K562 (cell line): ENCODE results near the gene PRKCQ. TPM values are rescaled to one million over a fixed set of nuclear protein-coding genes. Genes with fewer than 3 reads are reported as not detected.
A peak's percentile ranks its signal among the peaks of the same experiment; 100 is the strongest.

Experiments used
- ATF7 ChIP-seq: fragments of 450-650 bp; IDR thresholded peaks from 2 replicates; pipeline ENCODE4 v1.7.1; 2014; ENCODE audit warnings: mild to moderate bottlenecking, moderate library complexity
- BRD9 ChIP-seq: fragments of 450-650 bp; IDR thresholded peaks from 2 replicates; pipeline ENCODE4 v1.6.1; 2018; ENCODE audit warnings: low read depth; ENCODE audit not compliant: partially characterized antibody
- CC2D1A ChIP-seq: fragments of 450-650 bp; IDR thresholded peaks from 2 replicates; pipeline ENCODE4 v1.6.1; 2017; ENCODE audit warnings: mild to moderate bottlenecking
- EP300 ChIP-seq: IDR thresholded peaks from 2 replicates; pipeline ENCODE4 v1.6.1; 2012; ENCODE audit warnings: low read length, improper control_type of control experiment
- ILF3 ChIP-seq: fragments of 450-650 bp; IDR thresholded peaks from 2 replicates; pipeline ENCODE4 v1.6.1; 2018; ENCODE audit warnings: antibody characterized with exemption, mild to moderate bottlenecking, moderate library complexity, borderline replicate concordance
- MAFF ChIP-seq: IDR thresholded peaks from 2 replicates; pipeline ENCODE4 v1.6.1; 2012; ENCODE audit warnings: low read length, improper control_type of control experiment
- MAFG ChIP-seq: fragments of 450-650 bp; conservative IDR thresholded peaks from 2 replicates; pipeline ENCODE4 v1.6.1; 2016; ENCODE audit warnings: missing genetic modification characterization, missing compliant biosample characterization
- NFE2L1 ChIP-seq: fragments of 450-650 bp; IDR thresholded peaks from 2 replicates; pipeline ENCODE4 v1.6.1; 2016; ENCODE audit warnings: missing genetic modification characterization, low read depth, mild to moderate bottlenecking, missing compliant biosample characterization, moderate library complexity, borderline replicate concordance
- NR3C1 ChIP-seq: sonication (generic); formaldehyde crosslinking; IDR thresholded peaks from 2 replicates; pipeline ENCODE4 v1.8.1; 2022; ENCODE audit warnings: missing genetic modification reagents
- PHF21A ChIP-seq: fragments of 450-650 bp; IDR thresholded peaks from 2 replicates; pipeline ENCODE4 v1.6.1; 2017; ENCODE audit warnings: low read depth, borderline replicate concordance
- PHF8 ChIP-seq: fragments of 200-600 bp; sonication (generic); IDR thresholded peaks from 2 replicates; pipeline ENCODE4 v1.6.1; 2012; ENCODE audit warnings: mixed run types, mild to moderate bottlenecking, inconsistent platforms, low read length, moderate library complexity, borderline replicate concordance
- RAD21 ChIP-seq, 2 experiments: fragments of 250-450 bp in 1 of 2; fragments of 450-650 bp in 1 of 2; sonication (Bioruptor Pico) in 1 of 2; formaldehyde crosslinking in 1 of 2; IDR thresholded peaks in 1 of 2; conservative IDR thresholded peaks in 1 of 2; 2 replicates each; pipeline versions ENCODE4 v1.4.0 to v1.8.0; 2020 to 2022; ENCODE audit warnings: mild to moderate bottlenecking in 2 of 2, moderate library complexity in 1 of 2
- SMARCA4 ChIP-seq: fragments of 450-650 bp; IDR thresholded peaks from 2 replicates; pipeline ENCODE4 v1.6.1; 2016
- TBL1XR1 ChIP-seq, 2 experiments: IDR thresholded peaks; 2 replicates each; pipeline ENCODE4 v1.6.1; 2012; ENCODE audit warnings: improper control_type of control experiment in 2 of 2, low read length in 2 of 2, mild to moderate bottlenecking in 1 of 2
- ZBTB17 ChIP-seq: fragments of 450-650 bp; formaldehyde crosslinking; IDR thresholded peaks from 2 replicates; pipeline ENCODE4 v1.4.0; 2020; ENCODE audit warnings: mild to moderate bottlenecking
- ZNF316 ChIP-seq: fragments of 450-650 bp; IDR thresholded peaks from 2 replicates; pipeline ENCODE4 v1.6.1; 2016
- polyA plus RNA-seq, 8 experiments: library from polyadenylated mRNA; depleted of rRNA in 4 of 8; stranded (reverse) in 5 of 8; unstranded in 3 of 8; fragments of >200 nt; fragmentation: Nextera tagmentation in 2 of 8; fragmentation: Illumina TruSeq in 1 of 8; extraction: Ambion mirVana in 2 of 8; extraction: Trizol in 1 of 8; gene quantifications; 2 replicates each; pipeline versions ENCODE4 v1.2.1 to v1.2.3, GENCODE V29; 2011 to 2014; ENCODE audit warnings: inconsistent platforms in 1 of 8, missing spikeins in 1 of 8
- total RNA-seq, 7 experiments: library from RNA; depleted of rRNA in 6 of 7; stranded (reverse); fragments of >200 nt in 6 of 7; fragmentation: Illumina TruSeq in 2 of 7; extraction: Trizol in 2 of 7; gene quantifications; 2 replicates each; pipeline versions ENCODE4 v1.2.1 to v1.2.3, GENCODE V29; 2011 to 2021; ENCODE audit warnings: low replicate concordance in 1 of 7
- TF ChIP-seq, protein P1 (sequence below): fragments of 450-650 bp; formaldehyde crosslinking; IDR thresholded peaks from 2 replicates; pipeline ENCODE4 v1.4.0; 2020; ENCODE audit warnings: mild to moderate bottlenecking, moderate library complexity
- TF ChIP-seq, protein P2 (sequence below): sonication (generic); formaldehyde crosslinking; IDR thresholded peaks from 2 replicates; pipeline ENCODE4 v1.8.0; 2022; ENCODE audit warnings: mild to moderate bottlenecking, missing genetic modification reagents

PRKCQ gene
- total and polyA plus RNA-seq, 9 of the 15 experiments (the other 6 are each of a cell fraction or from before 2014, with no cell fraction given), result 4.4 to 23.3 (median 14.6) TPM

DNA sequence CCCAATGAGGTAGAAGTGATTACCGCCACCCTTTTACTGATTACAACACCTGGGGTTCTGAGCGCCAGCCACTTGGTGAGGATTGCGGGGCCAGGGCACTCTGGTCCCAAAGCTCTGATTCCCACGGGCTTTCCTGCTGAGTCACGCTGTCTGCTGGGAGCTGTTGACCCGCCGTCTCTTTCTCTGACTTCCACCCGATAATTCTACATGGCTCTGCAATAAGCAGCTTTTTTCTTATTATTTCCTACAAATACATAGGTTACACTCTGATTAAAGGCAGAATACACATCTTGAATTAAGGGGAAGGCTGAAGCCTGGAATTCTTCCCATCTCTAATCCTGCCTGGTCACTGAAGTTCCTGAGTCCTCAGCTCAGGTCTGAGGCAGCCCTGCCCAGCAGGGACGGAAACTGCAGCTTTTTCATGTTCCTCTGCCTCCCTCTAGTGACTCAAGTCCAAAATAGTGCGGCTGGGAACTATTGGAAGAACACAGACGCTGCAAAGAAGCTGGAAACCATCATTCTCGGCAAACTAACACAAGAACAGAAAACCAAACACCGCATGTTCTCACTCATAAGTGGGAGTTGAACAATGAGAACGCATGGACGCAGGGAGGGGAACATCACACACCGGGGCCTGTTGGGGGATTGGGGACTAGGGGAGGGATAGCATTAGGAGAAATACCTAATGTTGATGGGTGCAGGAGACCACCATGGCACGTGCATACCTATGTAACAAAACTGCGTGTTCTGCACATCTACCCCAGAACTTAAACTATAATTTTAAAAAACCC is 178.3 kb downstream of the PRKCQ start (continued):
- TF ChIP-seq MAFF, result peak; percentile 83; the same call in 1 of the 2 replicates
- no peak for TF ChIP-seq BRD9
- TF ChIP-seq, protein P1, sequence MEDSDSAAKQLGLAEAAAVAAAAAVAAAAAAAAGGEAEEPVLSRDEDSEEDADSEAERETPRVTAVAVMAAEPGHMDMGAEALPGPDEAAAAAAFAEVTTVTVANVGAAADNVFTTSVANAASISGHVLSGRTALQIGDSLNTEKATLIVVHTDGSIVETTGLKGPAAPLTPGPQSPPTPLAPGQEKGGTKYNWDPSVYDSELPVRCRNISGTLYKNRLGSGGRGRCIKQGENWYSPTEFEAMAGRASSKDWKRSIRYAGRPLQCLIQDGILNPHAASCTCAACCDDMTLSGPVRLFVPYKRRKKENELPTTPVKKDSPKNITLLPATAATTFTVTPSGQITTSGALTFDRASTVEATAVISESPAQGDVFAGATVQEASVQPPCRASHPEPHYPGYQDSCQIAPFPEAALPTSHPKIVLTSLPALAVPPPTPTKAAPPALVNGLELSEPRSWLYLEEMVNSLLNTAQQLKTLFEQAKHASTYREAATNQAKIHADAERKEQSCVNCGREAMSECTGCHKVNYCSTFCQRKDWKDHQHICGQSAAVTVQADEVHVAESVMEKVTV (CRISPR knock-in tag), result peak; percentile 95
- peak; percentile 85 for TF ChIP-seq ZNF316
- TF ChIP-seq NR3C1 (CRISPR knock-in tag), result no peak
- no peak for TF ChIP-seq PHF8
- TF ChIP-seq PHF21A, result no peak
- no peak for TF ChIP-seq ILF3
- TF ChIP-seq CC2D1A, result 0 out of 2 replicates have a peak, but pooled peaks have one; percentile 38
- TF ChIP-seq MAFG (tag), result peak; percentile 95
- peak; percentile 32; the same call in 1 of the 2 replicates for TF ChIP-seq ATF7
- TF ChIP-seq SMARCA4, result 0 out of 2 replicates have a peak, but pooled peaks have one; percentile 27
- no peak for TF ChIP-seq ZBTB17 (CRISPR knock-in tag)
- TF ChIP-seq TBL1XR1 (IDR thresholded peaks at IDR 0.05; ENCODE audit: low read length in 2 of 2), result 0 out of 4 replicates have a peak, but pooled peaks of 1 of the 2 experiments have one; percentile 25
- TF ChIP-seq, protein P2, sequence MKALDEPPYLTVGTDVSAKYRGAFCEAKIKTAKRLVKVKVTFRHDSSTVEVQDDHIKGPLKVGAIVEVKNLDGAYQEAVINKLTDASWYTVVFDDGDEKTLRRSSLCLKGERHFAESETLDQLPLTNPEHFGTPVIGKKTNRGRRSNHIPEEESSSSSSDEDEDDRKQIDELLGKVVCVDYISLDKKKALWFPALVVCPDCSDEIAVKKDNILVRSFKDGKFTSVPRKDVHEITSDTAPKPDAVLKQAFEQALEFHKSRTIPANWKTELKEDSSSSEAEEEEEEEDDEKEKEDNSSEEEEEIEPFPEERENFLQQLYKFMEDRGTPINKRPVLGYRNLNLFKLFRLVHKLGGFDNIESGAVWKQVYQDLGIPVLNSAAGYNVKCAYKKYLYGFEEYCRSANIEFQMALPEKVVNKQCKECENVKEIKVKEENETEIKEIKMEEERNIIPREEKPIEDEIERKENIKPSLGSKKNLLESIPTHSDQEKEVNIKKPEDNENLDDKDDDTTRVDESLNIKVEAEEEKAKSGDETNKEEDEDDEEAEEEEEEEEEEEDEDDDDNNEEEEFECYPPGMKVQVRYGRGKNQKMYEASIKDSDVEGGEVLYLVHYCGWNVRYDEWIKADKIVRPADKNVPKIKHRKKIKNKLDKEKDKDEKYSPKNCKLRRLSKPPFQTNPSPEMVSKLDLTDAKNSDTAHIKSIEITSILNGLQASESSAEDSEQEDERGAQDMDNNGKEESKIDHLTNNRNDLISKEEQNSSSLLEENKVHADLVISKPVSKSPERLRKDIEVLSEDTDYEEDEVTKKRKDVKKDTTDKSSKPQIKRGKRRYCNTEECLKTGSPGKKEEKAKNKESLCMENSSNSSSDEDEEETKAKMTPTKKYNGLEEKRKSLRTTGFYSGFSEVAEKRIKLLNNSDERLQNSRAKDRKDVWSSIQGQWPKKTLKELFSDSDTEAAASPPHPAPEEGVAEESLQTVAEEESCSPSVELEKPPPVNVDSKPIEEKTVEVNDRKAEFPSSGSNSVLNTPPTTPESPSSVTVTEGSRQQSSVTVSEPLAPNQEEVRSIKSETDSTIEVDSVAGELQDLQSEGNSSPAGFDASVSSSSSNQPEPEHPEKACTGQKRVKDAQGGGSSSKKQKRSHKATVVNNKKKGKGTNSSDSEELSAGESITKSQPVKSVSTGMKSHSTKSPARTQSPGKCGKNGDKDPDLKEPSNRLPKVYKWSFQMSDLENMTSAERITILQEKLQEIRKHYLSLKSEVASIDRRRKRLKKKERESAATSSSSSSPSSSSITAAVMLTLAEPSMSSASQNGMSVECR (CRISPR knock-in tag), result no peak
- peak; percentile 88 for TF ChIP-seq NFE2L1 (tag)
- peak; percentile 22; the same call in 1 of the 2 replicates for TF ChIP-seq EP300
- TF ChIP-seq RAD21 (CRISPR knock-in tag; conservative IDR thresholded peaks at IDR 0.05 in 1 of 2, IDR thresholded peaks at IDR 0.05 in 1 of 2), result peak; percentile 95 to 96
